HG03060 (cell line): Measurements from ENCODE around the gene CFAP58.
A peak's percentile ranks its signal among the peaks of the same experiment; 100 is the strongest.

Experiments used
- ATAC-seq: cut with Tn5 transposase; IDR thresholded peaks from one replicate; pipeline ENCODE4 v1.9.1; 2021; ENCODE audit warnings: low read depth, moderate number of reproducible peaks; ENCODE audit not compliant: unreplicated experiment

The CFAP58 gene

DNA sequence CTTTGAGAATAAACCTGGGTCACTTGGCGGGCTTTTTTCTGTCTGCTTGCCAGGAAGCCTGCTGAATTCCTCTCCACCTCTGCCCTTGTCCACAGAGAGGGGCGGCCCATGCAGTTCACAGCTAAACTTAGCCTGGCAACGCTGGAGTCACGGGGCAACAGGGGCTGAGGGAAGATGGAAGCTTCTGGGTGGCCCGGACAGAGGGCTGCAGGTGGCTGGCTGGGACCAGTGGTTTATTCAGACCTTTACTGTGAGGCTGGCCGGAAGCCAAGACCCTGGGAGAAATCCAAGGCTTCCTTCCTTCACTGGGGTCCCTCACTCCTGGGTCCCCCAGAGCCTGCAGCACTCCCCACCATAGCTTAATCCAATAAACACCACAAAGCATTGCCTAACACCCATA lies 32.4 kb upstream of the CFAP58 start:
- no peak for ATAC-seq

DNA sequence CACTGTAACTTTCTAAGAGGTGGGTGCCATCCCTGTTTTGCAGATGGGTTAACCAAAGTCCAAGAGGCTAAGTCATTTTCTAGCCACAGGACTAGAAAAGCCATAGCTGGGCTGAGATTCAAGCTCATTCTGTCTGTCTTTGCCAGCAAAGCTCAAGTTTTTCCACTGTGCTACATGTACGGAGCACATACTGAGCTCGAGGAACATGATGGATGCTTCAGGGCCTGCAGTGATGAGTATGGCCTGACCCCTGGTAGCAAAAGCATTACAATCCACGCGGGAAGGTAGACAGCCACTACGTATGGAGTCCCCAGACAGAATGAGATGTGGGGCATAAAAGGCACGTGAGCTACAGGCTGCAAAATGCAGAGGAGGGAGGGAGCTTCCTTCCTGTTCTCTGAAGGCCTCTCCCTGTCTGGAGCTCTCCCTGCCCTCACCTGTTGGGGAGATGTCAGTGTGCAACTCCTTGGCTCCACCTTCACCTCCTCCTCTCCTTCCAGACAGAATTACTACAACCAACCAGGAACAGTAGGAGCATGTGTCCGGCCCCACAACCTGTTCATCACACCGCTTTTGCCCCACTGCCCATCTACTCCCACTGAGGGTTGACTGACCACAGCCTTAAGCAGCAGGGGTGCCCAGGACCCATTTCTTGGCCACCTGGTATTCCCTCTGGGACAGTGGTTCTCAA lies 31.8 kb upstream of the CFAP58 start:
- no peak for ATAC-seq

DNA sequence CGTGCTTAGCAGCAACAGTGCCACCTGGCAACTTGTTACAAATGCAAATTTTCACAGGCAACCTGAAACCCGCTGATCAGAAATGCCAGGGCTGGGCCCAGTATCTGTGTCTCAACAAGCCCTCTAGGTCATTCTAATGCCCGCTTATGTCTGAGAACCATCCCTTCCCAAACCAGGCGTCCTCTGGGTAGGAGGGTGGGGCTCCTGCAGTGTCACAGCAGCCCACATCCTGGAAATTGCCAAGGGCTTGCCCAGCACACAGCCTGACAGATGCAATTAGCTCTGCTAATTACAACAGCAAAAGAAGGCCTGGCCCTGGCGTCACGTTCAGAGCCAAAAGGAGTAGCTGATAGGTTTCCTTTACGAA lies 31.2 kb upstream of the CFAP58 start:
- ATAC-seq: peak; percentile 31

DNA sequence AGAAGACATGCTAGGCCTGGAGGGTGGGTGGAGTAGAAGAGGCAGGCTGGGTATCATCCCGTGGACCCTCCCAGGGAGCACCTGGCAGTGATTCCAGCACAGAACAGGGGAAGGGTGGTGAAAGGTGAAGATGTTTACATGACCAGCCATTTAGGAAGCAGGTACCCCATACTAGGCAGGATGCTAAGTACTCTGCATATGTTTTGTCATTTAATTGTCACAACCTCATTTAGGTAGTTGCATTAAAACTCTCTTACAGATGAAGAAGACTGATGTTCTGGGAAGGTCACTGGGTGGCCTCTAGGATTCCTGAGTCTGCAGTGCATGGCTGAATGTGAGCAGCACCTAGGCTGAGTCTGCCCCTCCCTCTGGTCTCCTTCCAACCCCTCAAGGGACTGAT lies 30.5 kb upstream of the CFAP58 start:
- ATAC-seq: no peak

DNA sequence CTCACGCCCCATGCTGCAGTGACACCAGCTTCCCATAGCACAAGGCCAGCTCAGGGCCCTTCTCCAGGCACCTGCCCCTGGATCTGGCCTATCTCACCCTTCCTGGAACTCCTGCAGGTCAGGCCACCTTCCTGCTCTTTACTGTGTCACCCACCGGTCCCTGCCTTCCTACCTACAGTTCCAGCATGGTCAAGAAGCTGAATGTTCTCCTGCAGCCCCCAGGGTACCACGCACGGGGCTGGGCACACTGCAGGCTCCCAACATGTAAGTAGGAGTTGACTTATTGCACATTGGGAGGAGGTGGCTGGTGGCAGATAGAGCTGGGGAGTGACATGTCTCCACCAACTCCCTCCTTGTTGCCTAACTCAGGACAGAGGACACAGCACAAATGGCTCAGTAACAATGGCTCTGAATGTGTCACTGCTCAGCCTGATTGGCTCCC lies 29.9 kb upstream of the CFAP58 start:
- ATAC-seq: no peak

DNA sequence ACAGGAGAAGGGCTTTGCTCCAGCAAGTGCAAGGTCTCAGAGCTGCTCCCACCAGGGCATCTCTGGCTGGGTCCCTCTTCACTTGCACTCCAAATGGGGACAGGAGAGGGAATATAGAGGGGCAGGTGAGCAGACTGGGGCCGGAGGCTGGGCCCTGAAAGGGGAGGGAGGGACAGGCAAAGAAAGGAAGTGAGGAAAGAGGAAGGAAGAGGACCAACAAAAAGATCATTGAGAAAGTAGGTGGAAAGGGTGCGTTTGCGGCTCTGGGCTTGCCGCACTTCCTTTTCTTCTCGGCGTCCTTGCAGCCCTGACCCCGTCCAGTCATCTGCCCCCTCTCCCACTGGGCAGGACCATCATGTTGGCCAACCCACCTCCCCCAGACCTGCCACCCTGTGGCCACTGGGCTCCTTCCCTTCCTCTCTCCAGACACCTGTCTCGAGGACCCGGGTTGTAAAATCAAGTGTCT lies 29.4 kb upstream of the CFAP58 start:
- ATAC-seq: no peak

DNA sequence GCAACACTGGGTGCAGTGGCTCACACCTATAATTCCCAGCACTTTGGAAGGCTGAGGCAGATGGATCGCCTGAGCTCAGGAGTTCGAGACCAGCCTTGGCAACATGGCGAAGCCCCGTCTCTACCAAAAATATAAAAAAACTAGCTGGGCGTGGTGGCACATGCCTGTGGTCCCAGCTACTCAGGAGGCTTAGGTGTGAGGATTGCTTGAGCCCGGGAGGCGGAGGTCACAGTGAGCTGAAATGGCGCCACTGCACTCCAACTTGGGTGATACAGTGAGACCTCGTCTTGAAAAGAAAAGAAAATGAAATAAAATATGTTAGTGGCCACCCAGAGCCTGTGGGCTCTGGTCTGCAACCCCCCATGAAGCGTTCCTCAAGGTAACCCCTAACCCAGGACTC lies 28.7 kb upstream of the CFAP58 start:
- ATAC-seq: no peak

DNA sequence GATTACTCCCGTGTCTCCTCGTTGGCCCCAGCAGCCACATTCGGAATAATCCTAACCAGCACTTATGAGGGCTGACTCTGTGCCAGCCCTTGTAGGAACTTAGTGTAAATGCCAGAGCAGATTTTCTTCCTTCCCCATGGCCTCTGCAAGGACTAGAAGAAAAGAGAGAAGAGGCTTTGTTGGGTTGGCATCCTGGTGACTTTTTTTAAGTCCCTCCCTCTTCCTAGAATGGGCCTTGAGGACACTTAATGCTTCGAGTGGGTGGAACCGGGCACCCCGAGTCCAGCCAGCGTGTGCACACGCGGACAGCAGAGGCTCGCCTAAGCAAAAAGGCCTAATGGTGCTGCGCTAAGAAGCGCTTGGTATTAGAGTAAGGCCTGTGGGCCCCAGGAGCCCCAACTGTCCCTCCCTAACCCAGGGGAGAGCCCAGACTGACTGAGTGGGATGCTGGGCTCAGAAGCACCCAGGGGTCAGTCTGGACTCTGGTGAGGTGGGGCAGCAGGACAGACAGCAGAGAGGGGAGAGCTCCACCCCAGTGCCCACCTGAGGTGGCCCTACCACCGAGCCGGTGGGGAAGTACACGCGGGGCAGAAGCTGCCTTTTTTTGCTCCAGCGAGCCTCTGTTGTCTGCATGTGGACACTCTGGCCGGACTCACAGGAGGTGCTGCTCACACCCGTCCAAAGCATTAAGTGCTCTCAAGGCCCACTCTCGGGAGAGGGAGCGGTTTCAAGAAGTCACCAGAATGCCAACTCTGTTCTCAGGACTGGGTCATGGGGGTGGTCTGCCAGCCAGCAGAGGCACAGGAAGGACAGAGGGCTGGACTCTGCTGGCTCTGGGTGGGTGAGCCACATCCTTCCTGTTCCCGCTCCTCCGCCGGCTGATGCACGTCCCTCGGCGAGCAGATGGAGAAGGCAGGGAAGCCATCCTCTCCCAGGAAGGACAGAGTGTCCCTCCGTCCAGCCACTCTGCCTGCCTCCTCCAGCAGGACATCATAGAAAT lies 27.9 kb upstream of the CFAP58 start:
- no peak for ATAC-seq

DNA sequence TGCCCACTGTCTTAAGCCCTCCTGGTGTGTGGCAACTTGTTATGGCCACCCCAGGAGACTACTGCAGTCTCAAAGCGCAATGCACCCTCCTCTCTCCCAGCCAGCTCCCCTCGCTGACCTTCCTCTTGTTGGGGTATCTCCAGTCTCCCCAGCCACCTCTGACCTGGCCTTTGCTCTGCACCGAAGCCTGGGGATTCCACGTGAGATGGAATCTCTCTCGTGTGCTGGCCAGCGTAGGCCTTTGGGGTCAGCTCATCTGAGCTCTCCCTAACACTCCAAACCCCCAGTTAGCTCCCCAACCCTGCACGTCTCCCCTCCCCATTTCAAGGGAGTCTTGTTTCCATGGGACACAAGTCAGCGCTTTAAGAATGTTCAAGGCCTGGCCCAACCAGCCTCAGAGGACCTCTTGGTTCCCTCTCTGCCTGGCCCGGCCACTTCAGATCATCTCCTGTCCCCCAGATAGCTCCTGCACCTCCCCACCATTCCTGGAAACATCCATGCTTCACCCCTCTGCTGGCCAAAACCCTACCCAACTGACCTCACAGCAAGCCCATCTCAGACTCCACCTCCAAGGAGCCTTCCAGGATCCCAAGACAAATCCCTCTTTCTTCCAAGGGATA lies 26.5 kb upstream of the CFAP58 start:
- no peak for ATAC-seq

DNA sequence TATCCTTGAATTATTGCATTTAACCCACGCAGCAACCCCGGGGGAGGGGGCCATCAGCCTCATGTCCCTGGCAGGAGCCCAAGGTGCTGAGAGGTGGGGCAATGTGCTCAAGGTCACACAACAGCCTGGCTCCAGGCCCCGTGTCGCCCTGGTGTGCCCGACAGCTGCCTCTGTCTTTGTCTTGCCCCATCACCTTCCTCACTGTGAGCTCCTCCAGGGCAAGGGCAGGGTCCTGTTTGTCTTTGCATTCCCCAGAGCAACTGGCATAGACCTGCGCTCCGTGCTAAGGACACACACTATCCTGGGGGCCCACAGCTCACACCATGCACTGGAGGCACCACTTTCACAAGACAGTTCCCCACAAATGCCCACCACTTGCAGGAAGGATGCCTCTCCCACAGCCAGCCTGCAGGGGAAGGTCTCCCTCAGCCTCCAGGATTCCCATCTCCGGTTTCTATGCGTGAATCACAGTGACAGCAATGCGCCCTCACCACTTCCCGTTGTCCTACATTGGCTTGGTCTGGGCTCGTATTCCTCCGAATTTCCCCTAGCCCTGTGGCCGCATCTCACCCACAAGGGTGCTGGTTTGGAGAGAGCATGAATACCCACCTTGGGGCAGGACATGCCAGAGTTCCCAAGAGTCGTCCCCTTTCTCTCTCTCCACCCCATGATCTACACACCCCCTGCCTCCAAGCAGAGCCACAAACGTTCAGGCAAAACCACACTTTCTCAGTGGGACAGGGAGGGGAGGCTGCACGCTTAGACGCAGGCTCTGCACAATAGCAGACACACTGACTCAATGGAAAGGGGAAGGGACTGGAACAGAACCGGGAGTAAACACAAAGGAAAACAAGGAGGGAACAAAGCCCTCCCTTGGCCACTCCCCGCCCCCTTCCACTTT lies 25.6 kb upstream of the CFAP58 start:
- no peak for ATAC-seq

DNA sequence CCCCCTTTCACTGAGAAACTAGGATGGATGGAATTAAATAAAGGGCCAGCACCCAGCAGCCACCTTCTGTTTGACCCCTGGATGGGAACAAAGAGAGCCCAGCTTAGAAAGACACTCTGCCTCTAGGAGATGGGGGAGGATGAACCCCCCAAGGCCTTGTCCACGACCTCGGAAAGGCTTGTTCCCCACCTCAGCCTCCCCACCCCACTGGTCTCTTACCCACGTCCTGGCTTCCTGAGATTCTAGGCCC lies 25.1 kb upstream of the CFAP58 start:
- no peak for ATAC-seq

DNA sequence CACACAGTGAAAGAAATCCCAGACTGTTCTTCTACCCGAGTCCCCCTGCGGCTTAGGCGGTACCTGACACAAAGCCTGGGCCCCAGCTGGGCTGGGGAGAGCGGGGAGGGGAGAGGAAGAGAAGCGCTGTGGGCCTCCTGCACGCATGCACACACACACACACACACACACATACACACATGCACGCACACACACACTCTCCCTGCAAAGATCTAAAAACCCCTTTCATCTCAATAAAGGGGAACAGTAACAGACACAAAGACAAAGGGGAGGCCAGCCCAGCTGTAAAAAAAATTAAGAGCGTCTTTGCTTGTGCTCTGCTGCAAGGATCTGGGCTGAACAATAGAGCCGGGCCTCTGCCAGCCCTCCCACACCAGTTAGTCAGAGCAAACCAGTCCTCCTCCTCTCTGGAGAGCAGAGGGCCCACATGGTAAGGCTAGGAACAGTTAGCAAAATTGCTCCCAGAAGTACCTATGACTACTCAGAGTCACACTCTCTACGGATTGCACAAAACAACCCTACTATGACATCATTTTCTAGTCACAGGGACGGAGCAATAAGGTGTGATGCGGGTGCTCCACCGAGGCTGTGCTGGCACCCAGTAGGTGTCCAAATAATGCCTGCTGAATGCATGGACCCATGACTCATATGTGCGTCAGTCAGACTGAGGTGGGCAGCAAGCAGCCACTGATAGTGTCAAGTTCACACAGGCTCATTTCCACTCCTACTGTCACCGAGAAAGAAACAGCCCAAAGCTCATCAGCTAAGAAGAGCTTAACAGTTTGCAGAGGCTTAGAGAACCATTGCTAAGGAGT lies 24.5 kb upstream of the CFAP58 start:
- ATAC-seq: peak; percentile 50

DNA sequence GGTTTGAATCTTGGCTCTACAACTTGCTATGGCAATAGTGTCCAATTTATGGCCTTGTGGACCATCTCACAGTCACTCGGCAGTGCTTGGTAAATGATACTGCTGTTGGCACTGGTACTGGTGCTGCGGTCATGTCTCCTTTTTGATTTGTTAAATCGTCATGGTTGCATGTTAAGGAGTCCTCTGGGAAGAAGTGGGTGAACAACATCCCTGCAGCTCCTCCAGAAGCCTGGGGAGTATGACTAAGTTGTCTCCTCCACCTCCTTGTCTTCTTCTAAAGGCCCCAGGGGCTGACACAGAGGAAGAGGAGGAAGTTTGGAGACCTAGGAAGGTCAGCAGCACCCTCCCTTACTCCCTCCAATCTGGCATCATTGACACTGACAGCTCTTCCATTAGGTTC lies 23.9 kb upstream of the CFAP58 start:
- no peak for ATAC-seq

DNA sequence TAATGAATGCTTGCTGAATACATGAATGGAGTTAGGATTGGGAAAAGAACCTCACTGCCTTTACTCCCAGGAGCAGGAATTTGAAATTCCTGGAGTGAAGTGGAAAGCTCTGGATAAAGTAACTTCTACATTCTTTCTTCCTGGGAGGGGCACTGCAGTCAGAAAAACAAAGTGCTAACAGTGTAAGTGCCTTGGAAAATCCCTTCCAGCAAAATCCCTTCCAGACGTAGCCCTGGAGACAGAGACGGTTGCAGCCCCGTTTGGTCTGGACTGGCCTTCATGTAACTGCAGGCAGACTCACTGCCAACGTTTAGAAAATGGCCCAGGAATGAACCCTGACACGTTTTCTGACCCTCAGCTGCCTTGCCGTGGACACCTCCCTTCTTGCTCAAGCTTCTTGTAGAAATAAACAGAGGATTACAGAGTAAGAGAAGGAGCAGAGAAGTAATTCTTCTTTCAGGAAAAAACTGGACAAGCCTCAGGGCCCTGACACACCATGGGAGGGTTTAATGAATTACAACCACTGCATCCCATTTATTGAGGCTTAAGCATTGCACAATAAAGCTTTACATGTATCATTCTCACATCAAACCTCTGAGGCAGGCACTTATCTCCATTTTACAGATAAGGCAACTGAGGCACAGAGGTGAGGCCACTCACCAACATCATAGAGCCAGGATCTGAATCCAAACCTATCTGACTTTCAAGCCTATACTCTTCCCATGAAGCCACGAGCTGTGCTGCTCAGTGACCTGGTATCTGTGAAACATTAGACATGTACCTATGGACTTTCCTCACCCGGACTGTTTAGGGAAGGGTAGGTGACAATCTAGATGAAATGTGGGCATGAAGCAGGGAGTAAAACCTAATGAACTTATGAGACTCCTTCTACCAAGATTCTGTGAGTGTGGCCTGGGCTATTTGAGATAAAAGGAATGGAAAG lies 23.2 kb upstream of the CFAP58 start:
- no peak for ATAC-seq

DNA sequence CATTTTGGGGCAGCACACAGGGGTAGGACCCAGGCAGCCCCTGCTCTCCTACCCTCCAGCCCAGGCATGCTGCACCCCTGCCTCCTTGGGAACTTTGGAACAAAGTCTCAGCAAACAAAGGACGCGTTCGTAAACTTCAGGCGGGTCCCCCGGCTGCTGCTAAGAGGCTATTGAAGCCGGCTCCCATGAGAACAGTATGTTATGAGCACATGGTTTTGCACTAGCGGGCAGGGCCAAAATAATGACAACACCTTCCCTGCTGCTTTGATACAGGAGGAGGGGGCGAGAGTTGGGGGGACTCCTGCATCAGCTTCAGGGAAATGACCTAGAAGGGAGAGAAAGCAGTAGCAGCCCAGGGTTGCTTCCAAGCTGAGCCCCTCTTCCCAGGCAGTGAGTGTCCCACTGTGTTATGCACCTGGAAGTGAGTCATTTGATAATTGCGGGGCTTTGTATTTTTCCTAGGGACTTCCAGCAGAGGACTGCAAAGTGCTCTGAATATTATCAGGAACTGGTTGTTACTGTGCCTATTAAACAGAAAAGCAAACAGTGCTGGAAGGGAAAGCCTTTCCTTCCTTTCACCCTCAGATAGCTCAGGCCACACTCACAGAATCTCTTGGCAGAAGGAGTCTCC lies 22.3 kb upstream of the CFAP58 start:
- no peak for ATAC-seq

DNA sequence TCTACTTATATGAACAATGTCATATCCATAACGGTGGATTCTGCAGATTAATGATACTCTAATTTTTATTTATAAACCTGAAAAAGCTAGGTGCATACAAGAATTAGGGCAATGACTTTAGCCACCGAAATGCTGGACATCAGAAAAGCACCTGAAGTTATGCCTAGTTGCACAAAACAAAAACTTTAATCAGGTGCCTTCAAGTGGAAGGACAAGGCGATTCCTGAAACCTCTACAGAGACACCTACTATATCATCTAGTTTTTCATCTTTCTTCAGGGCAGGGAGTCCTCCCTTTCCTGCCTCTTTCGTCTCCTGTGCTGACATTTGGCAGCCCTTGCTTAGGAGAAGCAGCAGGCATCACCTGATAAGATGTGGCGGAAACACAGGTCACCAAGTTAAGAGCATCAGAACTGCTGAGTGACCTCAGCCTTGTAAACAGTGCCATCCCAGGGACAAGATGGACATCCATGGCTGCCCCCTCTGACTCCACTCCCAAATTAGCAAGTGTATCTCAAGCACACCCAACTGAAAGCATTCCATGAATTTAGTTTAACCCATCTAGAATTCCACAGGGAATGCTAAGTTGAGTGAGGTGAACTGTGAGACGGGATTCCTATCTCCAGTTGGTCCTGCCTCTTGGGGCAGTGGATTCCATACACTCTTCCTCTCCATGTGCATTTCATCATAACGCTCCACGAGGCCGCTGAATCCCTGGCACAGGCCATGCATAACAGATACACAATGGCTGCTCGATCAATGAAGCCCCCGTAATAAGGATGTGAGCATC lies 21.2 kb upstream of the CFAP58 start:
- no peak for ATAC-seq

DNA sequence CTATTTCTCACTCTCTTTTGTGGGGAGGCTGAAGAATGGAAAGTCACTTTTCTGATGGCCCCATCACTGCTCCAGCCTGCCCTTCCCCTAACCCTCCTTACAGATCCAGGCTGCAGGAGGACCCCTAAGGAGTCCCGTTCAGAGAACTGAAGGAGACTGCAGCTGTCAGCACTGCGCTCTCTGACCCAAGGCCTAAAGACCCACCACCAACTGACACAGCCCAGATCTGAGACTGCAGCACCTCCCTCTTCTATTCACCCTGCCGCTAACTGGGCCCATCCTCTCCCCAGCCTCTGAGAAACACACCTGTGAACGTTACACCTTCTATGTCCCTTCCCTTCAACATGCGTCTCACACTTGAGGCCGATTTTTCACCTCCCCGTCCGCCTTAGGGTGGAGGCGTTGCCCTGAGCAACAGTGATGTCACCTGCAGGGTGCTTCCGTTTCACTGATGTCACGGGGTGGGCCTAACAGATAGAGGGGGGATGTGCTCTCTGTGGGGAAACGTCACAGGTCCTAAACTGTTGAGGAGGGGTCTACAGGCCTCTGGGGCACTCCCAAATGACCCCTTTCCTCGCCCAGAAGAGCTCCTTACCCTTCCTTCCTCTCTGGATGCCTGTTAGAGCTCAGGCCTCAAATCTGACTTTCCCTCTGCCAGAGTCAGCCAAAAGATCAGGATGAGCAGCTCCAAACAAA lies 20.5 kb upstream of the CFAP58 start:
- no peak for ATAC-seq
